Neural crest cell (in vitro differentiated cells): ENCODE data around the gene ANTXR2. TPM values are rescaled to one million over a fixed set of nuclear protein-coding genes. Genes with fewer than 3 reads are reported as not detected.

ENCODE experiments used
- DNase-seq: peaks from one replicate; pipeline ENCODE4 v3.0.0; 2021; ENCODE audit warnings: low read depth, mixed read lengths, low spot score
- H3K27ac Mint-ChIP-seq: one replicate; pipeline ENCODE4 v1.8.0; 2021; ENCODE audit warnings: mild to moderate bottlenecking, mixed read lengths; ENCODE audit not compliant: unreplicated experiment
- H3K27me3 Mint-ChIP-seq: 2 replicates; pipeline ENCODE4 v1.8.0; 2021; ENCODE audit warnings: low read depth, mild to moderate bottlenecking, mixed read lengths
- H3K36me3 Mint-ChIP-seq: 2 replicates; pipeline ENCODE4 v1.8.0; 2021; ENCODE audit warnings: low read depth, mild to moderate bottlenecking, mixed read lengths
- H3K4me1 Mint-ChIP-seq: 2 replicates; pipeline ENCODE4 v1.8.0; 2021; ENCODE audit warnings: mixed read lengths
- H3K4me3 Mint-ChIP-seq: one replicate; pipeline ENCODE4 v1.8.0; 2021; ENCODE audit warnings: mild to moderate bottlenecking, mixed read lengths
- H3K9me3 Mint-ChIP-seq: 2 replicates; pipeline ENCODE4 v1.8.0; 2021; ENCODE audit warnings: mixed read lengths
- total RNA-seq: library from RNA; stranded (reverse); gene quantifications from 2 replicates; pipeline ENCODE4 v1.2.1, GENCODE V29; 2021
- TF ChIP-seq, protein P1 (sequence below): fragments of 200-600 bp; sonication (generic); conservative IDR thresholded peaks from 2 replicates; pipeline ENCODE4 v1.5.0; 2021; ENCODE audit warnings: antibody characterized with exemption, mild to moderate bottlenecking

ANTXR2 gene
- total RNA-seq, 1 donor from 2014 or later: 36.7 TPM

DNA sequence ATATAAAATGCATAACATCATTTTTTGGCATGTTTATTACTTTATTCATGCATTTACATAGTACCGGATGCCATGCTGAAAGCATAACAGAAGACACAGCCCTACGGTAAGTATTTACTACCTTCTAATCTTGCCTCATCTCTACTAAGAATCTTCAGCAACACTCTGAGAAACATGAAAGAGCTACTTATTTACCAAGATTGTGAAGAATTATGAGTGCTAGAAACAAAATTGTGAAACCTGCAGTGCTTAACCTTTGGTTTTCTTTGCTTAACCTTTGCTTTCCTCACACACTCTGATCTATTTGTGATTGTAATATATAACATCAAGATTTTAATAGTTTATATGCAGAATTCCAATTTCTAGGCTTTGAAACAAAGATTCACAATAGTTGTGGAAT is 7.4 kb downstream of the ANTXR2 start:
- TF ChIP-seq, protein P1, sequence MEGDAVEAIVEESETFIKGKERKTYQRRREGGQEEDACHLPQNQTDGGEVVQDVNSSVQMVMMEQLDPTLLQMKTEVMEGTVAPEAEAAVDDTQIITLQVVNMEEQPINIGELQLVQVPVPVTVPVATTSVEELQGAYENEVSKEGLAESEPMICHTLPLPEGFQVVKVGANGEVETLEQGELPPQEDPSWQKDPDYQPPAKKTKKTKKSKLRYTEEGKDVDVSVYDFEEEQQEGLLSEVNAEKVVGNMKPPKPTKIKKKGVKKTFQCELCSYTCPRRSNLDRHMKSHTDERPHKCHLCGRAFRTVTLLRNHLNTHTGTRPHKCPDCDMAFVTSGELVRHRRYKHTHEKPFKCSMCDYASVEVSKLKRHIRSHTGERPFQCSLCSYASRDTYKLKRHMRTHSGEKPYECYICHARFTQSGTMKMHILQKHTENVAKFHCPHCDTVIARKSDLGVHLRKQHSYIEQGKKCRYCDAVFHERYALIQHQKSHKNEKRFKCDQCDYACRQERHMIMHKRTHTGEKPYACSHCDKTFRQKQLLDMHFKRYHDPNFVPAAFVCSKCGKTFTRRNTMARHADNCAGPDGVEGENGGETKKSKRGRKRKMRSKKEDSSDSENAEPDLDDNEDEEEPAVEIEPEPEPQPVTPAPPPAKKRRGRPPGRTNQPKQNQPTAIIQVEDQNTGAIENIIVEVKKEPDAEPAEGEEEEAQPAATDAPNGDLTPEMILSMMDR: no peak
- no peak overlapping the region for H3K4me3 Mint-ChIP-seq
- no peaks in the 10 kb centered on the region for H3K27me3 Mint-ChIP-seq
- H3K9me3 Mint-ChIP-seq: no peaks in the 10 kb centered on the region
- no peak for DNase-seq
- H3K36me3 Mint-ChIP-seq: peaks cover 7% of the 10 kb centered on the region
- no peaks in the 10 kb centered on the region for H3K4me1 Mint-ChIP-seq
- H3K27ac Mint-ChIP-seq: no peak overlapping the region

DNA sequence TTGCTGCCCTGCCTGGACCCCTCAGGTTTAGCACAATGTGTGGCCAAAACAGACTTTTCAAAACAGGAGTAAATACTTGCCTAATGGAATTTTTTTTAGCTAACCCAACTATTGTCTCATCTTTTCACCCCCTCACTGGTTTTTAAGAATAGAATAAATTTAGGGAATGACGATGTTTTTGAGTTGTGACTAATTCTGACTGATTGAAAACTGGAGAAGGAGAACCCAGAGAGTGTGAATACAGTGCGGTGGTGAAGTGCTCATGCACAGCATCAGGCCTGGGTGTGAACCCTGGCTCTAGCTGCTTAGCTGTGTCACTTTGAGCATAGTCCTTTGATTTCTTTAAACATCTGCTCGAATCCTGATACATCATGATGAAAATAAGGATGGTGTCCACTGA is 10.5 kb downstream of the ANTXR2 start:
- TF ChIP-seq, protein P1: no peak
- no peak overlapping the region for H3K4me3 Mint-ChIP-seq
- peaks cover 5% of the 10 kb centered on the region for H3K36me3 Mint-ChIP-seq
- H3K27ac Mint-ChIP-seq: peak overlapping the region; percentile 12
- H3K9me3 Mint-ChIP-seq: no peaks in the 10 kb centered on the region
- no peaks in the 10 kb centered on the region for H3K27me3 Mint-ChIP-seq
- H3K4me1 Mint-ChIP-seq: no peaks in the 10 kb centered on the region
- no peak for DNase-seq

DNA sequence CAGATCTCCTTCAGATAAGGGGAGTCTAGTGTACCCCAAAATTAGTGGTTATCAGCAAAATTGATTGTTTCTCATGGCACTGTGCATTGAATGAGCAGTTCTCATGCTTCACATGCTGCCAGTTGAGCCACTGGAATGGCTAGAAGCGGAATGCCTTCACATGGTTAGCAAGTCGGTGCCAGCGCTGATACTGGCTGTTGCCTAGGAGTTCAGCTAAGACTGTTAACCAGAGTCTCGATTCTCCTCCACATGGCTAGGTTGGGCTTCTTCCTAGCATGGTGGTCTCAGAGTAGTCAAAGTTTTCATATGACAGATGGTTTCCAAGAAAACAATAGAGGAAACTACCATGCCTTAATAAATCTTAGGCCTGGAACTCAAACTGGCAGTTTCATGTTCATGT is 12.2 kb downstream of the ANTXR2 start:
- no peak overlapping the region for H3K4me3 Mint-ChIP-seq
- H3K27ac Mint-ChIP-seq: no peak overlapping the region
- H3K4me1 Mint-ChIP-seq: no peaks in the 10 kb centered on the region
- no peaks in the 10 kb centered on the region for H3K27me3 Mint-ChIP-seq
- H3K36me3 Mint-ChIP-seq: peaks cover 3% of the 10 kb centered on the region
- DNase-seq: no peak
- TF ChIP-seq, protein P1: no peak
- no peaks in the 10 kb centered on the region for H3K9me3 Mint-ChIP-seq

DNA sequence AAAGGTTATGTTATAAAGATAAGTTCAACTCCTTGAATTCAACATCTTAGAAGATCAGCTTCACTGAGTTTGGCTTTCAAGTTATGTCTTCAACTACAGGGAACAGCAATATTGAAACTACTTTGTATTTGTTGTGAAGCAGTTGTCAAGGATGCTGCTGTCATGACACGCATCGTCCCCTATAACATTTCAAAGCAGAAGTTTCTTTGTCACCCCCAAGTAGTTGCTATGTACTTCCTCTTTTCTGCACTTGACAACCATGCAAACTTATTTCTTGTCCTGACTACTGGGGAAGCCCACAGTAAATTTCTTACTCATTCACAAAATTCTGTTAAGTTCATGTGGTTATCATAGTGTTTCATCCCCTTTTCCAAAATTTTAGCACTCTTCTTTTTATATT is 14.3 kb downstream of the ANTXR2 start:
- DNase-seq: no peak
- H3K4me3 Mint-ChIP-seq: no peak overlapping the region
- H3K4me1 Mint-ChIP-seq: no peaks in the 10 kb centered on the region
- H3K27ac Mint-ChIP-seq: no peak overlapping the region
- H3K27me3 Mint-ChIP-seq: no peaks in the 10 kb centered on the region
- H3K9me3 Mint-ChIP-seq: no peaks in the 10 kb centered on the region
- TF ChIP-seq, protein P1: no peak
- peaks cover 2% of the 10 kb centered on the region for H3K36me3 Mint-ChIP-seq

DNA sequence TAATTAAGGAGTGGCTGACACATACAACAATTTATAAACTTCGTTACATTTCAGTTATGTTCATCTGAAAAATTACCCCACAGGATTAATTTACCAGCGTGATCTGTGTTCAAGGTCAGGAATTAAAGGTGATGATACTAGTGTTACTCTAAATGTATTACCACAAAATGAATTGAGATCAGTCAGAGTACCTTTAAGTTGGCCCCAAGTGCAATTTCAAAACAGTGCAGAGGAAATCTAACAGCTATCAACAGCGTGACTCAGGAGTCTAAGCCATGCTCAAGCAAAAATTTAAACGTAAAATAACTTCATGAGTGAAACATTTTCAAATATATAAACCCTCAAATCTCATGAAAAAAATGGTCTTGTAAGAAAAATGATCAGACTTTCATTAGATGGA is 18.7 kb downstream of the ANTXR2 start:
- TF ChIP-seq, protein P1: no peak
- H3K36me3 Mint-ChIP-seq: peaks cover 17% of the 10 kb centered on the region
- no peak overlapping the region for H3K27ac Mint-ChIP-seq
- no peak for DNase-seq
- H3K4me3 Mint-ChIP-seq: no peak overlapping the region
- no peaks in the 10 kb centered on the region for H3K27me3 Mint-ChIP-seq
- H3K9me3 Mint-ChIP-seq: peaks cover 6% of the 10 kb centered on the region
- peaks cover 16% of the 10 kb centered on the region for H3K4me1 Mint-ChIP-seq
